ENCODE data around the gene GPN3.

GPN3 gene

GRCh38 chr12:110444455-110444854, 23.6 kb downstream of the GPN3 start:
- no peak for TF ChIP-seq ZBTB7A (IDR thresholded peaks at IDR 0.05; ENCODE audit: low read depth)
- no peak for TF ChIP-seq FOXM1 (IDR thresholded peaks at IDR 0.05; ENCODE audit: borderline replicate concordance, low read depth)
- no peak for TF ChIP-seq USF1 (IDR thresholded peaks at IDR 0.05)
- no peak for TF ChIP-seq RAD21 (IDR thresholded peaks at IDR 0.05; ENCODE audit: low read depth)
- TF ChIP-seq TEAD4 (IDR thresholded peaks at IDR 0.05): no peak
- TF ChIP-seq NFIC (IDR thresholded peaks at IDR 0.05): no peak
- TF ChIP-seq CREB1 (IDR thresholded peaks at IDR 0.05; ENCODE audit: low read depth): no peak
- no peak for TF ChIP-seq YY1 (IDR thresholded peaks at IDR 0.05; ENCODE audit: low read depth)

- no peak for TF ChIP-seq RAD21 (IDR thresholded peaks at IDR 0.05; ENCODE audit: low read depth)
- no peak for TF ChIP-seq TAF1 (IDR thresholded peaks at IDR 0.05; ENCODE audit: low read depth)
- TF ChIP-seq YY1 (IDR thresholded peaks at IDR 0.05; ENCODE audit: low read depth): no peak
- no peak for TF ChIP-seq CREB1 (IDR thresholded peaks at IDR 0.05; ENCODE audit: low read depth)
- TF ChIP-seq USF1 (IDR thresholded peaks at IDR 0.05): no peak
- no peak for TF ChIP-seq EP300 (IDR thresholded peaks at IDR 0.05; ENCODE audit: borderline replicate concordance)
- no peak for TF ChIP-seq NFIC (IDR thresholded peaks at IDR 0.05)
- TF ChIP-seq TEAD4 (IDR thresholded peaks at IDR 0.05): no peak
- no peak for TF ChIP-seq MAX (IDR thresholded peaks at IDR 0.05)
- TF ChIP-seq REST (IDR thresholded peaks at IDR 0.05; ENCODE audit: low read depth): no peak
These were observed 31.8 kb downstream of the GPN3 start for GRCh38 chr12:110436231-110436630.

- TF ChIP-seq REST (IDR thresholded peaks at IDR 0.05; ENCODE audit: low read depth): no peak
- no peak for TF ChIP-seq NFIC (IDR thresholded peaks at IDR 0.05)
- TF ChIP-seq YY1 (IDR thresholded peaks at IDR 0.05; ENCODE audit: low read depth): no peak
- TF ChIP-seq TEAD4 (IDR thresholded peaks at IDR 0.05): no peak
- TF ChIP-seq EP300 (IDR thresholded peaks at IDR 0.05; ENCODE audit: borderline replicate concordance): no peak
These were observed 36.0 kb downstream of the GPN3 start for GRCh38 chr12:110431957-110432587.

GRCh38 chr12:110426406-110426805, 41.7 kb downstream of the GPN3 start:
- no peak for TF ChIP-seq TAF1 (IDR thresholded peaks at IDR 0.05; ENCODE audit: low read depth)

GRCh38 chr12:110424237-110424636, 43.8 kb downstream of the GPN3 start:
- TF ChIP-seq TEAD4 (IDR thresholded peaks at IDR 0.05): peak; percentile 69
- TF ChIP-seq ZBTB7A (IDR thresholded peaks at IDR 0.05; ENCODE audit: low read depth): no peak

- TF ChIP-seq NFIC (IDR thresholded peaks at IDR 0.05): no peak
- TF ChIP-seq TCF12 (IDR thresholded peaks at IDR 0.05; ENCODE audit: low read depth): no peak
- no peak for TF ChIP-seq CREB1 (IDR thresholded peaks at IDR 0.05; ENCODE audit: low read depth)
- no peak for TF ChIP-seq YY1 (IDR thresholded peaks at IDR 0.05; ENCODE audit: low read depth)
- TF ChIP-seq ZBTB7A (IDR thresholded peaks at IDR 0.05; ENCODE audit: low read depth): no peak
- no peak for TF ChIP-seq TAF1 (IDR thresholded peaks at IDR 0.05; ENCODE audit: low read depth)
These were observed 46.4 kb downstream of the GPN3 start for GRCh38 chr12:110421701-110422100.

- no peak for TF ChIP-seq YY1 (IDR thresholded peaks at IDR 0.05; ENCODE audit: low read depth)
- TF ChIP-seq EGR1 (IDR thresholded peaks at IDR 0.05): no peak
- no peak for TF ChIP-seq MAX (IDR thresholded peaks at IDR 0.05)
- TF ChIP-seq ZBTB7A (IDR thresholded peaks at IDR 0.05; ENCODE audit: low read depth): no peak
- no peak for TF ChIP-seq CEBPB (IDR thresholded peaks at IDR 0.05)
- no peak for TF ChIP-seq REST (IDR thresholded peaks at IDR 0.05; ENCODE audit: low read depth)
- TF ChIP-seq NFIC (IDR thresholded peaks at IDR 0.05): no peak
- no peak for TF ChIP-seq CREB1 (IDR thresholded peaks at IDR 0.05; ENCODE audit: low read depth)
- no peak for TF ChIP-seq TEAD4 (IDR thresholded peaks at IDR 0.05)
- no peak for TF ChIP-seq FOXM1 (IDR thresholded peaks at IDR 0.05; ENCODE audit: borderline replicate concordance, low read depth)
- no peak for TF ChIP-seq RAD21 (IDR thresholded peaks at IDR 0.05; ENCODE audit: low read depth)
- no peak for TF ChIP-seq EP300 (IDR thresholded peaks at IDR 0.05; ENCODE audit: borderline replicate concordance)
- TF ChIP-seq TAF1 (IDR thresholded peaks at IDR 0.05; ENCODE audit: low read depth): no peak
- TF ChIP-seq TCF12 (IDR thresholded peaks at IDR 0.05; ENCODE audit: low read depth): no peak
- no peak for TF ChIP-seq USF1 (IDR thresholded peaks at IDR 0.05)
These were observed 46.8 kb downstream of the GPN3 start for GRCh38 chr12:110421159-110421661.
